ENCODE results near the gene GPR37. TPM values are rescaled to one million over a fixed set of nuclear protein-coding genes. Genes with fewer than 3 reads are reported as not detected.

The GPR37 gene
- total RNA-seq, 1 experiment from 2014 or later: 1.3 TPM

DNA sequence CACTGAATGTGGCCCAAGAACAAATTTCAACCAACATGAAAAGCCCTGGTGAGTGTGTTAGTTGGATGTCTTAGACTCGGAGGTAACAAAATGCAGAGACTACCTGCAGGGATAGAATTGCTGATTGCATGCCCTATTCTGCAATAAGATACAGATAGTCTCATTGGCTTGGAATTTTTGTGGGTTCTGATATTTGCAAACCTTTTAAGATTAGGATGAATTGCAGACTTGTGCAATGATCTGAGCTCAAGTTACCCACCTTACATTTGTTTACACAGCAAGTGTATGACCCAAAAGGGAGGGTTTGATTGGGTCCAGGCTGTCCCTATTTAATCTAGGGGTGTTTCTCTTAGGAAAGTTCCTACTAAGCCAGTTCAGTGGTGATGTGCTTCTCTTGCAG, 45.4 kb downstream of the GPR37 start:
- no peaks in the 10 kb centered on the region for H3K4me1 ChIP-seq (ENCODE audit: control insufficient read depth, insufficient read depth, low read length)
- intact Hi-C loops (cut with micrococcal nuclease; ENCODE audit: unreplicated experiment) (no loop called here), in situ Hi-C loops (cut with HindIII; ENCODE audit: low pct_unique_long_range_greater_than_20kb, low sequenced_read_pairs) (no loop called here)
- CTCF ChIA-PET: no interaction called here
- no peak overlapping the region for H3K4me3 ChIP-seq (ENCODE audit: low read depth in 2 of 2, low read length in 2 of 2)
- ATAC-seq (no peak), DNase-seq (ENCODE audit: low read depth, low spot score) (no peak)
- TF ChIP-seq TCF7L2 (IDR thresholded peaks at IDR 0.05; ENCODE audit: low read depth, low read length): no peak
- TF ChIP-seq, protein P1, sequence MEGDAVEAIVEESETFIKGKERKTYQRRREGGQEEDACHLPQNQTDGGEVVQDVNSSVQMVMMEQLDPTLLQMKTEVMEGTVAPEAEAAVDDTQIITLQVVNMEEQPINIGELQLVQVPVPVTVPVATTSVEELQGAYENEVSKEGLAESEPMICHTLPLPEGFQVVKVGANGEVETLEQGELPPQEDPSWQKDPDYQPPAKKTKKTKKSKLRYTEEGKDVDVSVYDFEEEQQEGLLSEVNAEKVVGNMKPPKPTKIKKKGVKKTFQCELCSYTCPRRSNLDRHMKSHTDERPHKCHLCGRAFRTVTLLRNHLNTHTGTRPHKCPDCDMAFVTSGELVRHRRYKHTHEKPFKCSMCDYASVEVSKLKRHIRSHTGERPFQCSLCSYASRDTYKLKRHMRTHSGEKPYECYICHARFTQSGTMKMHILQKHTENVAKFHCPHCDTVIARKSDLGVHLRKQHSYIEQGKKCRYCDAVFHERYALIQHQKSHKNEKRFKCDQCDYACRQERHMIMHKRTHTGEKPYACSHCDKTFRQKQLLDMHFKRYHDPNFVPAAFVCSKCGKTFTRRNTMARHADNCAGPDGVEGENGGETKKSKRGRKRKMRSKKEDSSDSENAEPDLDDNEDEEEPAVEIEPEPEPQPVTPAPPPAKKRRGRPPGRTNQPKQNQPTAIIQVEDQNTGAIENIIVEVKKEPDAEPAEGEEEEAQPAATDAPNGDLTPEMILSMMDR (IDR thresholded peaks at IDR 0.05): no peak
- no peak for TF ChIP-seq REST (IDR thresholded peaks at IDR 0.05; ENCODE audit: insufficient read depth in 1 of 2, low read depth in 2 of 2, low read length in 1 of 2)
- TF ChIP-seq SIN3A (IDR thresholded peaks at IDR 0.05; ENCODE audit: borderline replicate concordance, insufficient read depth, low read depth, low read length): no peak
- no peak for TF ChIP-seq POLR2AphosphoS5 (IDR thresholded peaks at IDR 0.05; ENCODE audit: low read depth, low read length)
- no peak overlapping the region for H3K27ac ChIP-seq (ENCODE audit: low read length)
- no peaks in the 10 kb centered on the region for H3K36me3 ChIP-seq (ENCODE audit: control insufficient read depth, insufficient read depth, low read length)
- POLR2A ChIA-PET: no interaction called here
- H3K27me3 ChIP-seq (ENCODE audit: control insufficient read depth, insufficient read depth, low read length): no peaks in the 10 kb centered on the region
- H3K9me3 ChIP-seq (ENCODE audit: control insufficient read depth, insufficient read depth, low read depth, low read length): no peaks in the 10 kb centered on the region
- no TSS peak for BruUV-seq (replicated peaks)

DNA sequence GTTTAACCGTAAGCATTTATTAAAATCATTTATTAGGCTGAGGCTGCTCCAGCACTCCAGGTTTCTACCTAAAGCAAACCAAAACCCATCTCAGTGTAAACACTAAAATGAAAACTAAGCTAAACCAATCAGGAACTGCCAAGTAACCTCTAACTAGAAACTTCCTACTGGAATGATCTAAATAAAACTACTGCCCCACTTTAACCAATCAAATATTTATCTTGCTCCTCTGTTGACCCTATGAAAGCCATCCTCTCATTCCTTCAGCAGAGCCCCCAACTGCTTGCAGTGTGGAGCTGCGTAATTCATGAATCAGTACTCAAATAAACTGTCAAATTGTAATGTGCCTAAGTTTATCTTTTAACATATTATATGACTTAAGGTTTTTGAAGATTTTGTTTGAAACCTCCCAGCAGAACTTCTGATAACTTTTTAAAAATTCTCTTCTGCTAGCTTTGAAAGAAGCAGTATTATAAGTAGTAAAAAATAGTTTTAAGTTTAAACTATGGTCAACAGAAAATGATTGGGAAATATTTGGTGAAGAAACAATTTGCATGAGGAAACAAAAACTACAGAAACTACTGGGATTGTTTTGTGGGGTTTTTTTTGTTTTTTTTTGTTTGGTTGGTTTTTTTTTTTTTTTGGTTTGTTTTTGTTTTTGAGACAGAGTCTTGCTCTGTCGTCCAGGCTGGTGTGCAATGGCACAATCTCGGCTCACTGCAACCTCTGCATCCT, 47.4 kb downstream of the GPR37 start:
- POLR2A ChIA-PET: no interaction called here
- DNase-seq (ENCODE audit: low read depth, low spot score) (no peak), ATAC-seq (no peak)
- no TSS peak for BruUV-seq (replicated peaks)
- intact Hi-C loops (cut with micrococcal nuclease; ENCODE audit: unreplicated experiment): no loop called here
- H3K9me3 ChIP-seq (ENCODE audit: control insufficient read depth, insufficient read depth, low read depth, low read length): no peaks in the 10 kb centered on the region
- H3K36me3 ChIP-seq (ENCODE audit: control insufficient read depth, insufficient read depth, low read length): no peaks in the 10 kb centered on the region
- in situ Hi-C loops (cut with HindIII; ENCODE audit: low pct_unique_long_range_greater_than_20kb, low sequenced_read_pairs): no loop called here
- H3K4me1 ChIP-seq (ENCODE audit: control insufficient read depth, insufficient read depth, low read length): no peaks in the 10 kb centered on the region
- CTCF ChIA-PET: no interaction called here
- H3K4me3 ChIP-seq (ENCODE audit: low read depth in 2 of 2, low read length in 2 of 2): no peak overlapping the region
- no peak overlapping the region for H3K27ac ChIP-seq (ENCODE audit: low read length)
- TF ChIP-seq, protein P1 (IDR thresholded peaks at IDR 0.05): no peak
- TF ChIP-seq REST (IDR thresholded peaks at IDR 0.05; ENCODE audit: insufficient read depth in 1 of 2, low read depth in 2 of 2, low read length in 1 of 2): no peak
- no peak for TF ChIP-seq SIN3A (IDR thresholded peaks at IDR 0.05; ENCODE audit: borderline replicate concordance, insufficient read depth, low read depth, low read length)
- TF ChIP-seq POLR2AphosphoS5 (IDR thresholded peaks at IDR 0.05; ENCODE audit: low read depth, low read length): no peak
- no peak for TF ChIP-seq TCF7L2 (IDR thresholded peaks at IDR 0.05; ENCODE audit: low read depth, low read length)
- H3K27me3 ChIP-seq (ENCODE audit: control insufficient read depth, insufficient read depth, low read length): no peaks in the 10 kb centered on the region

All from Panc1 (cell line).